Measurements from ENCODE around the gene IQCM.

GRCh38 chr4:149755969-149756368, 59.7 kb downstream of the IQCM start:
- TF ChIP-seq YY1 (IDR thresholded peaks at IDR 0.05; ENCODE audit: insufficient read depth, insufficient read length) = no peak
- no peak for TF ChIP-seq SUZ12 (IDR thresholded peaks at IDR 0.05; ENCODE audit: extremely low read depth, insufficient read depth, insufficient read length)

Measured in NT2/D1 (cell line).